CD4-positive, alpha-beta T cell (primary cell): ENCODE measurements around the gene SPINT2. TPM values are rescaled to one million over a fixed set of nuclear protein-coding genes. Genes with fewer than 3 reads are reported as not detected.

ENCODE experiments used
- ATAC-seq: fragments of 200-7000 bp; cut with Tn5 transposase; one replicate; pipeline ENCODE4 v1.10.0; 2022; ENCODE audit warnings: mild to moderate bottlenecking; ENCODE audit not compliant: poor library complexity
- CTCF ChIA-PET: fragments of 350-600 bp; sonication (Branson Sonifier 250); formaldehyde crosslinking; loops from one replicate; lab custom pipeline; 2021; ENCODE audit warnings: antibody characterized with exemption, inconsistent platforms; lab: Charles Lee
- POLR2A ChIA-PET: fragments of 350-600 bp; sonication (Branson Sonifier 250); formaldehyde crosslinking; loops from one replicate; lab custom pipeline; 2021; ENCODE audit warnings: antibody characterized with exemption, inconsistent platforms; lab: Charles Lee
- DNase-seq, 14 experiments: peaks; one replicate each; pipeline ENCODE4 v3.0.0-alpha.2; 2013 to 2020; ENCODE audit warnings: mixed read lengths in 2 of 14
- H3K27ac ChIP-seq, 2 donors: one replicate each; pipeline versions ENCODE4 v1.5.1 to v1.7.0; 2013; ENCODE audit warnings: low read length in 2 of 2, low read depth in 1 of 2, mild to moderate bottlenecking in 1 of 2
- H3K27me3 ChIP-seq, 2 experiments: 1 replicate in 1 of 2; 2 replicates in 1 of 2; pipeline versions ENCODE4 v1.6.1 to v1.7.0; 2013; ENCODE audit warnings: low read length in 2 of 2, control low read depth in 1 of 2, mild to moderate bottlenecking in 1 of 2, moderate library complexity in 1 of 2; ENCODE audit not compliant: insufficient read depth in 2 of 2, control insufficient read depth in 1 of 2
- H3K36me3 ChIP-seq: one replicate; pipeline ENCODE4 v1.6.1; 2013; ENCODE audit warnings: low read length, control low read depth; ENCODE audit not compliant: insufficient read depth
- H3K4me1 ChIP-seq: one replicate; pipeline ENCODE4 v1.6.1; 2013; ENCODE audit warnings: low read length, control low read depth; ENCODE audit not compliant: insufficient read depth
- H3K4me3 ChIP-seq: one replicate; pipeline ENCODE4 v1.5.1; 2013; ENCODE audit warnings: mild to moderate bottlenecking, low read length, moderate library complexity
- H3K9me3 ChIP-seq, 2 experiments: 1 replicate in 1 of 2; 2 replicates in 1 of 2; pipeline versions ENCODE4 v1.6.1 to v1.7.0; 2013; ENCODE audit warnings: low read length in 2 of 2, mild to moderate bottlenecking in 2 of 2, control low read depth in 1 of 2, moderate library complexity in 1 of 2; ENCODE audit not compliant: control insufficient read depth in 1 of 2, insufficient read depth in 1 of 2
- H3K27ac Mint-ChIP-seq: one replicate; pipeline ENCODE4 v1.8.0; 2020; ENCODE audit warnings: mixed read lengths
- H3K27me3 Mint-ChIP-seq: one replicate; pipeline ENCODE4 v1.8.0; 2021; ENCODE audit warnings: mixed read lengths
- H3K36me3 Mint-ChIP-seq: one replicate; pipeline ENCODE4 v1.8.0; 2021; ENCODE audit warnings: low read depth, mixed read lengths
- H3K4me1 Mint-ChIP-seq: one replicate; pipeline ENCODE4 v1.8.0; 2021; ENCODE audit warnings: low read depth, mixed read lengths
- H3K4me3 Mint-ChIP-seq: one replicate; pipeline ENCODE4 v1.8.0; 2020; ENCODE audit warnings: mild to moderate bottlenecking, mixed read lengths
- H3K9me3 Mint-ChIP-seq: one replicate; pipeline ENCODE4 v1.8.0; 2020; ENCODE audit warnings: mixed read lengths
- intact Hi-C, 2 experiments: fragments of 100-400 bp; cut with DNase I in 1 of 2; cut with micrococcal nuclease in 1 of 2; formaldehyde crosslinking; loops; one replicate each; pipeline versions ENCODE4 v1.15.1 to v1.9.0; 2023 to 2025; cut with DNase I, micrococcal nuclease
- total RNA-seq, 174 experiments: library from RNA in 2 of 174; stranded (reverse) in 2 of 174; gene quantifications; one replicate each; pipeline ENCODE4 v1.2.3 and lab custom pipeline; 2021 to 2026
- TF ChIP-seq, protein P1 (sequence below): fragments of 200-600 bp; IDR thresholded peaks from one replicate; pipeline ENCODE4 v1.8.0; 2022; ENCODE audit warnings: antibody characterized with exemption, mild to moderate bottlenecking

The SPINT2 gene
- total RNA-seq, 2 experiments from 2014 or later, result 25.4 to 26.5 TPM

- intact Hi-C loops, result no loop called here
- CTCF ChIA-PET, result no interaction called here
- no peak for ATAC-seq
- Histone ChIP-seq H3K27me3 (peaks cover 35 to 53% of the 10 kb centered on the region in 2 experiments), H3K36me3 (no peaks in the 10 kb centered on the region), H3K4me3 (no peak overlapping the region), H3K27ac (no peak overlapping the region), H3K4me1 (peaks cover 11% of the 10 kb centered on the region), H3K9me3 (peaks cover 0 to 12% of the 10 kb centered on the region in 2 experiments)
- Mint-ChIP-seq H3K36me3 (peaks cover under 1% of the 10 kb centered on the region), H3K27me3 (peaks cover 72% of the 10 kb centered on the region), H3K4me3 (no peak overlapping the region), H3K9me3 (no peaks in the 10 kb centered on the region), H3K27ac (no peak overlapping the region), H3K4me1 (peaks cover 14% of the 10 kb centered on the region)
- no peak for DNase-seq
- TF ChIP-seq, protein P1, sequence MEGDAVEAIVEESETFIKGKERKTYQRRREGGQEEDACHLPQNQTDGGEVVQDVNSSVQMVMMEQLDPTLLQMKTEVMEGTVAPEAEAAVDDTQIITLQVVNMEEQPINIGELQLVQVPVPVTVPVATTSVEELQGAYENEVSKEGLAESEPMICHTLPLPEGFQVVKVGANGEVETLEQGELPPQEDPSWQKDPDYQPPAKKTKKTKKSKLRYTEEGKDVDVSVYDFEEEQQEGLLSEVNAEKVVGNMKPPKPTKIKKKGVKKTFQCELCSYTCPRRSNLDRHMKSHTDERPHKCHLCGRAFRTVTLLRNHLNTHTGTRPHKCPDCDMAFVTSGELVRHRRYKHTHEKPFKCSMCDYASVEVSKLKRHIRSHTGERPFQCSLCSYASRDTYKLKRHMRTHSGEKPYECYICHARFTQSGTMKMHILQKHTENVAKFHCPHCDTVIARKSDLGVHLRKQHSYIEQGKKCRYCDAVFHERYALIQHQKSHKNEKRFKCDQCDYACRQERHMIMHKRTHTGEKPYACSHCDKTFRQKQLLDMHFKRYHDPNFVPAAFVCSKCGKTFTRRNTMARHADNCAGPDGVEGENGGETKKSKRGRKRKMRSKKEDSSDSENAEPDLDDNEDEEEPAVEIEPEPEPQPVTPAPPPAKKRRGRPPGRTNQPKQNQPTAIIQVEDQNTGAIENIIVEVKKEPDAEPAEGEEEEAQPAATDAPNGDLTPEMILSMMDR, result no peak
- POLR2A ChIA-PET, result no interaction called here
These were observed 45.2 kb upstream of the SPINT2 start for GRCh38 chr19:38219221-38219620.

DNA sequence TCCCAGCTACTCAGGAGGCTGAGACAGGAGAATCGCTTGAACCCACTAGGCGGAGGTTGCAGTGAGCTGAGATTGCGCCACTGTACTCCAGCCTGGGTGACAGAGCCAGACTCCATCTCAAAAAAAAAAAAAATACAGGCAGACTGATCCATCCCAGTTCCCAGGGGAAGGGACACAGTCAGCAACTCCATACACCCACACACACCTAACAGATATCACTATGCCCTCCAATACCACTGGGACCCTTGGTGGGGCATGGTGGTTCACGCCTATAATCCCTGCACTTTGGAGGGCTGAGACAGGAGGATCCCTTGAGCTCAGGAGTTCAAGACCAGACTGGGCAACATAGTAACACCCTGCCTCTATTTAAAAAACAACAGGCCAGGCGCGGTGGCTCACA lies 43.0 kb upstream of the SPINT2 start:
- Histone ChIP-seq H3K4me1 (peaks cover 13% of the 10 kb centered on the region), H3K9me3 (peaks cover 0 to 9% of the 10 kb centered on the region in 2 experiments), H3K27me3 (peaks cover 51 to 67% of the 10 kb centered on the region in 2 experiments), H3K27ac (no peak overlapping the region), H3K36me3 (no peaks in the 10 kb centered on the region), H3K4me3 (no peak overlapping the region)
- H3K4me1 Mint-ChIP-seq, result peaks cover 16% of the 10 kb centered on the region
- intact Hi-C loops, result no loop called here
- DNase-seq, result no peak
- ChIA-PET CTCF (no interaction called here), POLR2A (no interaction called here)
- no peaks in the 10 kb centered on the region for H3K36me3 Mint-ChIP-seq
- H3K27me3 Mint-ChIP-seq, result peaks cover 82% of the 10 kb centered on the region
- no peak overlapping the region for H3K27ac Mint-ChIP-seq
- ATAC-seq, result no peak
- TF ChIP-seq, protein P1, result no peak
- H3K9me3 Mint-ChIP-seq, result no peaks in the 10 kb centered on the region
- H3K4me3 Mint-ChIP-seq, result no peak overlapping the region

DNA sequence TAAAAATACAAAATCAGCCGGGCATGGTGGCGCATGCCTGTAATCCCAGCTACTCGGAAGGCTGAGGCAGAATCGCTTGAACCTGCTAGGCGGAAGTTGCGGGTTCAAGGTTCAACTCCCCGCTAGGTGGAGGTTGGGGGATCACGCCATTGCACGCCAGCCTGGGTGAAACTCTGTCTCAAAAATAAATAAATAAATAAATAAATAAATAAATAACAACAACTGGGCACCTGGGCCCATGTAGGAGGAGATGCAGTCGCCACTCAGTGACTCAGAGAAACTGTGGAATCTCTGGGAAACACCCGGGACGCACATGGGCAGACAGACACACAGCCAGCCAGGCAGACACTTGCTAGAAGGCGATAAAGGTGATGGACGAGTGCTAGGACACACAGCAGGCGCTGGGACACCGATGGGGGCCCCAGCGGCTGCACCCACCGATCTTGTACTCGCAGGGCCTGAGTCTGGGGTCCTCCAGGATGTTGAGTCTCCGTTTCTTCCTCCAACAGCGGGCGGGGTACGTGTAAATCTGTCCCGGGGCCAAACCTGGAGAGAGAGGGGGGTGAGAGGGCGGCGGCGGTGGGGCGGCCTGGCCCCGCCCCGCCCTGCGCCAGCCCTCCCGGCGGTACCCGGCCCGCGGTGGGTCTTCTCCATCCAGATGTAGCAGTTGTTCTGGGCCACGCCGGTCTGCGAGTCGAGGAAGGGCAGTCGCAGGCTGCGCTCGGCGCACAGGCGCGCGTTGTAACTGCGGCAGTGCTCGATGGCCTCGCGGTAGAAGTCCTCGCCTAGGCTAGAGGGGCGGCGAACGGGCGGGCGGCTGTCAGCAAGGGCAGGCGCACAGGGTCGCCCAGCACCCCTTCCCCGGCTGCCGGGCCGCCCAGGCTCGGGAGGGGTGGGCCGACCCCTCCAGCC lies 42.2 kb upstream of the SPINT2 start:
- H3K27ac ChIP-seq, result no peak overlapping the region
- no peaks in the 10 kb centered on the region for H3K36me3 Mint-ChIP-seq
- intact Hi-C loops, result no loop called here
- no peak overlapping the region for H3K4me3 ChIP-seq
- no peaks in the 10 kb centered on the region for H3K9me3 Mint-ChIP-seq
- no peak for ATAC-seq
- TF ChIP-seq, protein P1, result no peak
- H3K27me3 ChIP-seq, result peaks cover 57 to 67% of the 10 kb centered on the region in 2 experiments
- H3K27me3 Mint-ChIP-seq, result peaks cover 84% of the 10 kb centered on the region
- no peak overlapping the region for H3K4me3 Mint-ChIP-seq
- ChIA-PET CTCF (no interaction called here), POLR2A (no interaction called here)
- H3K9me3 ChIP-seq, result peaks cover 0 to 9% of the 10 kb centered on the region in 2 experiments
- no peak for DNase-seq
- H3K4me1 Mint-ChIP-seq, result peaks cover 16% of the 10 kb centered on the region
- peaks cover 13% of the 10 kb centered on the region for H3K4me1 ChIP-seq
- no peak overlapping the region for H3K27ac Mint-ChIP-seq
- no peaks in the 10 kb centered on the region for H3K36me3 ChIP-seq
